A549 (cell line): ENCODE results near the gene CIART. TPM values are rescaled to one million over a fixed set of nuclear protein-coding genes. Genes with fewer than 3 reads are reported as not detected.

ENCODE experiments used
- ATAC-seq, 2 experiments: fragments of 200-7000 bp in 1 of 2; fragments of >200 bp in 1 of 2; cut with Nextera tagmentation in 1 of 2; cut with Tn5 transposase in 1 of 2; 3 replicates each; pipeline versions ENCODE4 v1.8.0 to v1.9.1; 2018 to 2020; ENCODE audit warnings: mild to moderate bottlenecking in 1 of 2, moderate library complexity in 1 of 2
- CTCF ChIA-PET: fragments of 300-600 bp; sonication (Branson Sonifier 250); formaldehyde crosslinking; extraction: SDS; loops from one replicate; lab custom pipeline; 2021; ENCODE audit warnings: antibody characterized with exemption, inconsistent platforms; lab: Yijun Ruan, JAX
- POLR2A ChIA-PET: fragments of 350-600 bp; formaldehyde crosslinking; extraction: SDS; loops from one replicate; lab custom pipeline; 2021; ENCODE audit warnings: antibody characterized with exemption, inconsistent platforms; lab: Yijun Ruan, JAX
- DNase-seq, 2 experiments: peaks; one replicate each; pipeline versions ENCODE4 v3.0.0 to v3.0.0-alpha.2; 2011 to 2016; ENCODE audit warnings: low read depth in 1 of 2, low spot score in 1 of 2
- FAIRE-seq: peaks from 2 replicates; lab custom pipeline; 2011; peaks lifted over from hg19 to GRCh38; lab: Jason Lieb, UNC
- H3K27ac ChIP-seq, 2 experiments: fragments of >200 bp; sonication (Bioruptor Twin); formaldehyde crosslinking; 3 replicates each; pipeline ENCODE4 v1.5.1; 2016 to 2017
- H3K4me1 ChIP-seq: fragments of >200 bp; sonication (Bioruptor Twin); formaldehyde crosslinking; 3 replicates; pipeline ENCODE4 v1.6.1; 2016
- H3K4me2 ChIP-seq: fragments of >200 bp; sonication (Bioruptor Twin); formaldehyde crosslinking; 3 replicates; pipeline ENCODE4 v1.6.1; 2016
- H3K4me3 ChIP-seq: fragments of >200 bp; sonication (Bioruptor Twin); formaldehyde crosslinking; 3 replicates; pipeline ENCODE4 v1.5.1; 2016
- H3K9me3 ChIP-seq: fragments of >200 bp; sonication (Bioruptor Twin); formaldehyde crosslinking; 3 replicates; pipeline ENCODE4 v1.6.1; 2016
- BCL3 ChIP-seq: fragments of >200 bp; sonication (Bioruptor Twin); formaldehyde crosslinking; IDR thresholded peaks from 3 replicates; pipeline ENCODE4 v1.6.1; 2016
- CBX2 ChIP-seq: fragments of 200-600 bp; sonication (generic); IDR thresholded peaks from 2 replicates; pipeline ENCODE4 v1.6.1; 2016; ENCODE audit warnings: low read depth, mild to moderate bottlenecking, borderline replicate concordance
- CHD2 ChIP-seq: fragments of 150-350 bp; IDR thresholded peaks from 2 replicates; pipeline ENCODE4 v1.6.1; 2014; ENCODE audit warnings: low read length; ENCODE audit not compliant: partially characterized antibody
- E2F6 ChIP-seq: IDR thresholded peaks from 2 replicates; pipeline ENCODE4 v1.6.1; 2012; ENCODE audit warnings: low read depth, borderline replicate concordance
- HOXB13 ChIP-seq: fragments of 250-450 bp; sonication (Bioruptor Pico); IDR thresholded peaks from 2 replicates; pipeline ENCODE4 v1.5.0; 2020; ENCODE audit warnings: low read depth, mild to moderate bottlenecking, moderate library complexity
- JUN ChIP-seq, 2 experiments: fragments of >200 bp; sonication (Bioruptor Twin); formaldehyde crosslinking; IDR thresholded peaks; 2 replicates in 1 of 2; 3 replicates in 1 of 2; pipeline ENCODE4 v1.6.1; 2016 to 2017
- MAX ChIP-seq: IDR thresholded peaks from 2 replicates; pipeline ENCODE4 v1.6.1; 2012
- MAZ ChIP-seq: fragments of 150-350 bp; IDR thresholded peaks from 2 replicates; pipeline ENCODE4 v1.6.1; 2014; ENCODE audit warnings: antibody characterized with exemption, low read depth, low read length, borderline replicate concordance
- PBX3 ChIP-seq: IDR thresholded peaks from 2 replicates; pipeline ENCODE4 v1.6.1; 2012
- PHF8 ChIP-seq: fragments of 200-600 bp; sonication (generic); IDR thresholded peaks from 2 replicates; pipeline ENCODE4 v1.6.1; 2016; ENCODE audit warnings: low read depth, mild to moderate bottlenecking, antibody characterized with exemption, moderate library complexity, borderline replicate concordance
- POLR2A ChIP-seq: IDR thresholded peaks from 2 replicates; pipeline ENCODE4 v1.6.1; 2012; ENCODE audit warnings: mild to moderate bottlenecking, low read length
- REST ChIP-seq: fragments of 200-600 bp; sonication (generic); IDR thresholded peaks from 2 replicates; pipeline ENCODE4 v1.6.1; 2016; ENCODE audit warnings: antibody characterized with exemption, mild to moderate bottlenecking, moderate library complexity
- RFX5 ChIP-seq: fragments of 450-650 bp; IDR thresholded peaks from 2 replicates; pipeline ENCODE4 v1.7.1; 2014; ENCODE audit warnings: antibody characterized with exemption, mild to moderate bottlenecking, moderate library complexity
- USF2 ChIP-seq: fragments of 450-650 bp; IDR thresholded peaks from 2 replicates; pipeline ENCODE4 v1.6.1; 2014; ENCODE audit warnings: antibody characterized with exemption
- WGBS: methylation state at CpG from one replicate; pipeline ENCODE4 v1.1.6; 2017; ENCODE audit errors: missing lambda C conversion rate; 5-methylcytosine and 5-hydroxymethylcytosine counted together
- polyA plus RNA-seq, 4 experiments: library from polyadenylated mRNA; depleted of rRNA in 3 of 4; stranded (reverse); fragments of >200 nt; fragmentation: RNase III in 1 of 4; extraction: RNeasy Plus Mini Kit Qiagen cat#74134 plus additional on column Dnase treatment in 1 of 4; gene quantifications; 2 replicates in 3 of 4; 3 replicates in 1 of 4; pipeline ENCODE4 v1.2.3, GENCODE V29; 2011 to 2017

Gene CIART
- polyA plus RNA-seq, 2 of the 4 experiments (the other 2 are of a cell fraction) = 0.48 to 1.3 TPM

GRCh38 chr1:150234309-150234565 lies 48.1 kb upstream of the CIART start:
- DNase-seq (no peak), ATAC-seq (no peak; a peak in 2 of 6 replicates)
- Histone ChIP-seq H3K27ac (peak overlapping the region; percentile 87 to 98), H3K4me3 (peak overlapping the region; percentile 77)
- no peak for TF ChIP-seq MAZ
- TF ChIP-seq JUN (IDR thresholded peaks at IDR 0.05) = 0 out of 5 replicates have a peak, but pooled peaks of 1 of the 2 experiments have one; percentile 43
- TF ChIP-seq, all 56 proteins: peak for 1
- Histone ChIP-seq H3K4me2 (peak overlapping the region; percentile 89), H3K9me3 (no peaks in the 10 kb centered on the region), H3K4me1 (peaks cover 15% of the 10 kb centered on the region)
- ChIA-PET CTCF (interaction anchor here (0.5 to 0.9 kb wide), 2 partner anchors 22 to 629 kb away, joined by 3 read pairs; no protein-coding TSS in a partner anchor), POLR2A (interaction anchor here (0.6 to 0.8 kb wide), 3 partner anchors 11 to 89 kb away, joined by 3 to 8 read pairs (median 6); no protein-coding TSS in a partner anchor)
- WGBS = 2% methylated on average over 9 of the region's 9 CpGs
- FAIRE-seq = no peak

GRCh38 chr1:150234566-150235293 lies 47.6 kb upstream of the CIART start:
- ATAC-seq (peak; percentile 62 to 73), DNase-seq (peak; percentile 79 to 87), FAIRE-seq (no peak)
- 2% methylated on average over 71 of the region's 78 CpGs for WGBS
- peak overlapping the region; percentile 87 to 98 for H3K27ac ChIP-seq
- ChIA-PET POLR2A (interaction anchor here (0.9 to 1.0 kb wide), 3 partner anchors 10 to 395 kb away, joined by 3 read pairs; partner anchors contain the start of gene ENSA), CTCF (interaction anchor here (0.5 to 0.9 kb wide), 3 partner anchors 22 to 1133 kb away, joined by 3 read pairs; no protein-coding TSS in a partner anchor)
- no peaks in the 10 kb centered on the region for H3K9me3 ChIP-seq
- H3K4me2 ChIP-seq = peak overlapping the region; percentile 89
- H3K4me1 ChIP-seq = peaks cover 15% of the 10 kb centered on the region
- TF ChIP-seq MAX = peak; percentile 83
- TF ChIP-seq CBX2 = no peak
- no peak for TF ChIP-seq HOXB13 (CRISPR knock-in tag)
- TF ChIP-seq RFX5 = no peak
- no peak for TF ChIP-seq USF2
- TF ChIP-seq BCL3 = 0 out of 3 replicates have a peak, but pooled peaks have one; percentile 19
- peak; percentile 34 for TF ChIP-seq CHD2
- TF ChIP-seq REST = peak; percentile 57
- TF ChIP-seq POLR2A = peak; percentile 2
- no peak for TF ChIP-seq PBX3
- TF ChIP-seq E2F6 = peak; percentile 50
- TF ChIP-seq PHF8 = peak; percentile 24; the same call in 1 of the 2 replicates
- H3K4me3 ChIP-seq = peak overlapping the region; percentile 77
